GM19238 (cell line): ENCODE results near the gene SSH2.
"Not testable (repeated sequence)": the region's sequence is repeated elsewhere in the genome, so short reads cannot be mapped to it uniquely, and the experiment has no call there.

Experiments
- DNase-seq: peaks from one replicate; pipeline ENCODE4 v3.0.0; 2011; ENCODE audit warnings: low spot score; ENCODE audit not compliant: insufficient read length

Gene SSH2

GRCh38 chr17:29881256-29881655, 48.8 kb downstream of the SSH2 start:
- DNase-seq = no peak

- DNase-seq = no peak
These were observed 50.0 kb downstream of the SSH2 start for GRCh38 chr17:29880031-29880430.

- no peak for DNase-seq
These were observed 55.0 kb downstream of the SSH2 start for GRCh38 chr17:29874931-29875596.

GRCh38 chr17:29874358-29874757, 55.7 kb downstream of the SSH2 start:
- not testable (repeated sequence) for DNase-seq

- no peak for DNase-seq
These were observed 56.6 kb downstream of the SSH2 start for GRCh38 chr17:29873476-29873875.

GRCh38 chr17:29870836-29871465, 59.1 kb downstream of the SSH2 start:
- no peak for DNase-seq

GRCh38 chr17:29867643-29868181, 62.3 kb downstream of the SSH2 start:
- no peak for DNase-seq

- no peak for DNase-seq
These were observed 63.2 kb downstream of the SSH2 start for GRCh38 chr17:29866746-29867404.

- no peak for DNase-seq
These were observed 65.4 kb downstream of the SSH2 start for GRCh38 chr17:29864615-29865014.

- DNase-seq = not testable (repeated sequence)
These were observed 65.9 kb downstream of the SSH2 start for GRCh38 chr17:29864123-29864522.

- DNase-seq = no peak
These were observed 67.1 kb downstream of the SSH2 start for GRCh38 chr17:29862951-29863350.

- no peak for DNase-seq
These were observed 67.9 kb downstream of the SSH2 start for GRCh38 chr17:29862127-29862526.

- not testable (repeated sequence) for DNase-seq
These were observed 70.6 kb downstream of the SSH2 start for GRCh38 chr17:29859445-29859844.

GRCh38 chr17:29857823-29858222, 72.2 kb downstream of the SSH2 start:
- DNase-seq = no peak

- not testable (repeated sequence) for DNase-seq
These were observed 72.9 kb downstream of the SSH2 start for GRCh38 chr17:29857105-29857504.

- no peak for DNase-seq
These were observed 74.3 kb downstream of the SSH2 start for GRCh38 chr17:29855686-29856085.

GRCh38 chr17:29848737-29849136, 81.3 kb downstream of the SSH2 start:
- no peak for DNase-seq

- no peak for DNase-seq
These were observed 82.3 kb downstream of the SSH2 start for GRCh38 chr17:29847527-29848400.

- DNase-seq = no peak
These were observed 82.9 kb downstream of the SSH2 start for GRCh38 chr17:29847118-29847517.

- no peak for DNase-seq
These were observed 83.7 kb downstream of the SSH2 start for GRCh38 chr17:29846298-29846697.

GRCh38 chr17:29844339-29845048, 85.5 kb downstream of the SSH2 start:
- no peak for DNase-seq
